ENCODE data around the gene RERG.

GRCh38 chr12:15200641-15201040, 20.6 kb downstream of the RERG start:
- TF ChIP-seq CTCF (IDR thresholded peaks at IDR 0.05): no peak
- no peak for TF ChIP-seq POLR2A (IDR thresholded peaks at IDR 0.05)

All from lower leg skin (tissue), 3 donors.